ENCODE data around the gene RBSN. TPM values are rescaled to one million over a fixed set of nuclear protein-coding genes. Genes with fewer than 3 reads are reported as not detected.

RBSN gene
- total RNA-seq, 1 donor from 2014 or later, result 21.1 TPM

DNA sequence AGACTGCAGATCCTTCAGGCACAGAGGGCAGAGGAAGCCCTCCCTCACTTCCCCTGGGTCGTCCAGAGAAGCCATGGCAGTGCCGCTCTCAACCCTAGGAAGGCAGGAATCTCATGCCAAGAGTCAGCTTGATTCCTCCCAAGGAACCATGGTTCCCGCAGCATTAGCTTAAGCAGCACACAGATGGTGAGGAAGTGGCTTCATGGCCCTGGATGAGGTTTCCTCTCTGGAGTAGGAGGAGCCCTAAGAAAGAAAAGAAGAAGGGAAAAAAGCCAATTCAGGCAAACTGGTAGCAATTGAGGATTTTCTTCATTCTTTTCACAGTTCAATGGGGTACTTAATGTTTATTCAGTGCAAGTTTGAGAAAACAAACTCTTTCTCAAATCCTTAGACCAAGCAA lies 2.9 kb downstream of the RBSN start:
- Histone ChIP-seq H3K27me3 (ENCODE audit: control insufficient read depth, insufficient read depth, low read length) (no peaks in the 10 kb centered on the region), H3K4me3 (ENCODE audit: low read depth, low read length) (no peak overlapping the region), H3K36me3 (ENCODE audit: control insufficient read depth, insufficient read depth, low read length) (peaks cover 1% of the 10 kb centered on the region)
- DNase-seq (ENCODE audit: low read depth), result no peak
- TF ChIP-seq, protein P1, sequence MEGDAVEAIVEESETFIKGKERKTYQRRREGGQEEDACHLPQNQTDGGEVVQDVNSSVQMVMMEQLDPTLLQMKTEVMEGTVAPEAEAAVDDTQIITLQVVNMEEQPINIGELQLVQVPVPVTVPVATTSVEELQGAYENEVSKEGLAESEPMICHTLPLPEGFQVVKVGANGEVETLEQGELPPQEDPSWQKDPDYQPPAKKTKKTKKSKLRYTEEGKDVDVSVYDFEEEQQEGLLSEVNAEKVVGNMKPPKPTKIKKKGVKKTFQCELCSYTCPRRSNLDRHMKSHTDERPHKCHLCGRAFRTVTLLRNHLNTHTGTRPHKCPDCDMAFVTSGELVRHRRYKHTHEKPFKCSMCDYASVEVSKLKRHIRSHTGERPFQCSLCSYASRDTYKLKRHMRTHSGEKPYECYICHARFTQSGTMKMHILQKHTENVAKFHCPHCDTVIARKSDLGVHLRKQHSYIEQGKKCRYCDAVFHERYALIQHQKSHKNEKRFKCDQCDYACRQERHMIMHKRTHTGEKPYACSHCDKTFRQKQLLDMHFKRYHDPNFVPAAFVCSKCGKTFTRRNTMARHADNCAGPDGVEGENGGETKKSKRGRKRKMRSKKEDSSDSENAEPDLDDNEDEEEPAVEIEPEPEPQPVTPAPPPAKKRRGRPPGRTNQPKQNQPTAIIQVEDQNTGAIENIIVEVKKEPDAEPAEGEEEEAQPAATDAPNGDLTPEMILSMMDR (IDR thresholded peaks at IDR 0.05; ENCODE audit: insufficient read depth, low read length, poor library complexity, severe bottlenecking), result no peak

DNA sequence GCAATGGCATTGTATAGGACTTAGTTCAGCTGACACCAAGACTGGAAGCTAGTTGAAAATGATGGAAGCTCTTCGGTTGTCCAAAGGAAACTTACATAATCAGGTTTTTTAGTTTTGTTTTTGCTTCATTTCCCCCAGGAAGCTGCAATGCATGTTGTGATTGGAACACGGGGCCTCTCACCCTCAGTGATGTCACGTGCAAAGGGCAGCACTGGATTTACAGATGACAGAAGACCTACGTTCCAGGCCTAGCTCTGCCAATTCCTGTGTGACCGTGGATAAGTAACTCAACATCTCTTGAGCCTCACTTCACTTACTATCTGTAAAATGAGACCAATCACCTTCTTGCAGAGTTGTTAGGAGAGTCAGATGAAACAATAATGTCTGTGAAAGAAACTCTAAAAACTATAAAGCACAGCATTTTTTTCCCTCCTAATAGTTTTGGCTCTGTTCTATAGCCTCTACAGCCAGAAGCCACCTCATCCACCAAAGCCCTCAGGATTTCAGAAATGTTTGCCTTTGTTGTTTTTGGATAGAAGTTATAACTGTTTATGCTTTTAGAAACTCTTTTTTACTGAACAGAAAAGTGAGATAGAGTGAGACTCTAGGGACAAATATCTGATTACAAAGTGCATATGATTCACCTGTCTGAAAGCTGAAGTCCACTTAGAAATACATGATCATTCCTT lies 4.6 kb downstream of the RBSN start:
- no peak overlapping the region for H3K4me3 ChIP-seq (ENCODE audit: low read depth, low read length)
- H3K27me3 ChIP-seq (ENCODE audit: control insufficient read depth, insufficient read depth, low read length), result no peaks in the 10 kb centered on the region
- DNase-seq (ENCODE audit: low read depth), result no peak
- H3K36me3 ChIP-seq (ENCODE audit: control insufficient read depth, insufficient read depth, low read length), result peaks cover 1% of the 10 kb centered on the region
- TF ChIP-seq, protein P1 (IDR thresholded peaks at IDR 0.05; ENCODE audit: insufficient read depth, low read length, poor library complexity, severe bottlenecking), result no peak

DNA sequence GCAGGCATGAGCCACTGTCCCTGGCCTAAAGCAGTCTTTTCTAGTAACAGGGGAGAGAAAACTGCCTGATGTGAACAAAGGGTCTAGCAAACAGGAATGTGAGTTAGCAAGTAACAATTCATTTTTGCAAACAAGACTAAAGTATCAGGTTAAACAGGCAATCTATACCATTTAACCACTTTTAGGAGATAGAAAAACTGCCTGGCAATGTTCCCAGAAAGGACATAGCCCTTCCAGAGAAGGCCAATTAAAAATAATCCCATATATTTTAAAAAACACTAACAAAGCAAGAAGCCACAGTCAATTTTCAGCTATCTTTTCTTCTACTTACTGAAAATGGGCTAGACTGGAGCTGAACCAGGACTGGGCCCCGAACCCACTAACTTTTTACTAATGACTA lies 6.3 kb downstream of the RBSN start:
- no peak overlapping the region for H3K4me3 ChIP-seq (ENCODE audit: low read depth, low read length)
- no peak for DNase-seq (ENCODE audit: low read depth)
- H3K36me3 ChIP-seq (ENCODE audit: control insufficient read depth, insufficient read depth, low read length), result peaks cover 1% of the 10 kb centered on the region
- TF ChIP-seq, protein P1 (IDR thresholded peaks at IDR 0.05; ENCODE audit: insufficient read depth, low read length, poor library complexity, severe bottlenecking), result no peak
- H3K27me3 ChIP-seq (ENCODE audit: control insufficient read depth, insufficient read depth, low read length), result no peaks in the 10 kb centered on the region

DNA sequence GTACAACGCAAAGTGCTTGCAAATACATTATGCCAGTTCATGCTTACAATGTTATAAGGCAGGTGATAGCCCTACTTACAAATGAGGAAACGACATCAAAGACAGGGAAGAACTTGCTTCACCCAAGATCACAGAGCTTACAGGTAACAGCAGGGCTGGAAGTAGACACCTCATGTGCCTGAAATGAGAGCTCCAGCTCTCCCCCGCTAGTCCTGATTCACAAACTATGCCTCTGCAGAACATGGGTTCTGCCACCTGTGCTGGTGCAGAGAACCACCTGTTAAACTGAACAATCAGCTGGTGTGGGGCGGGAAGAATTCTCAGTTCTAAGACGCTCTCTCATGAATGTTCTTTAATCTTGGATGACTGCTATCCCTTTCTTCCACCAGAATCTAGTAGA lies 7.4 kb downstream of the RBSN start:
- H3K4me3 ChIP-seq (ENCODE audit: low read depth, low read length), result no peak overlapping the region
- H3K36me3 ChIP-seq (ENCODE audit: control insufficient read depth, insufficient read depth, low read length), result peaks cover 1% of the 10 kb centered on the region
- TF ChIP-seq, protein P1 (IDR thresholded peaks at IDR 0.05; ENCODE audit: insufficient read depth, low read length, poor library complexity, severe bottlenecking), result no peak
- no peak for DNase-seq (ENCODE audit: low read depth)
- H3K27me3 ChIP-seq (ENCODE audit: control insufficient read depth, insufficient read depth, low read length), result no peaks in the 10 kb centered on the region

DNA sequence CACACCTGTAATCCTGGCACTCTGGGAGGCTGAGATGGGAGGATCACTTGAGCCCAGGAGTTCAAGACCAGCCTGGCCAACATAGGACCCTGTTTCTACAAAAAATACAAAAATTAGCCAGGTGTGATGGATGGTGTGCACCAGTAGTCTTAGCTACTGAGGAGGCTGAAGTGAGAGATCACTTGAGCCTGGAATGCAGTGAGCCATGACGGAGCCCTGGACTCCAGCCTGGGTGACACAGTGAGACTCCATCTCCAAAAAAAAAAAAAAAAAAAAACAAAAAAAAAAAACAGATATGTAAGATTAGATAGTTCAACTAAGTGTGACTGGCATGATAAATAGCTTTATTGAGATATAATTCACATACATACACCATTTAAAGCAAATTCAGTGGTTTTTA lies 9.7 kb downstream of the RBSN start:
- TF ChIP-seq, protein P1 (IDR thresholded peaks at IDR 0.05; ENCODE audit: insufficient read depth, low read length, poor library complexity, severe bottlenecking), result no peak
- no peak for DNase-seq (ENCODE audit: low read depth)
- Histone ChIP-seq H3K27me3 (ENCODE audit: control insufficient read depth, insufficient read depth, low read length) (no peaks in the 10 kb centered on the region), H3K4me3 (ENCODE audit: low read depth, low read length) (no peak overlapping the region), H3K36me3 (ENCODE audit: control insufficient read depth, insufficient read depth, low read length) (no peaks in the 10 kb centered on the region)

DNA sequence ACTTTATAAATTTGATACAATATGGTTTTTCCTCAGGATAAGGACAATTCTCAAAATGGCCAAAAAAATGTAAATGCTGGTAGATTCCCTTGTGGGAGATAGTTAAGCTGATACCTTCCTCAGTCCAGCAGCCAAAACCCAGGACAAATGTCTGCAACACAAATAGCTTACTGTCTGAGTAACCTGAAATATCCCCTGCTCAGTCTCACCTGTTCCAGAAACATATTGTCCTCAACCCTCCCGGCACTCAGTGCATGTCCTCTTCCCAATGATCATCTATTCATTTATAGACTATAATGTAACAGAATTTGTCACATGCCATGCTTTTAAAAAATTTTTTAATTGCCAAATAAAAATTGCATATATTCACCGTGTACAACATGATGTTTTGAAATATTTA lies 12.2 kb downstream of the RBSN start:
- Histone ChIP-seq H3K27me3 (ENCODE audit: control insufficient read depth, insufficient read depth, low read length) (no peaks in the 10 kb centered on the region), H3K4me3 (ENCODE audit: low read depth, low read length) (no peak overlapping the region), H3K36me3 (ENCODE audit: control insufficient read depth, insufficient read depth, low read length) (no peaks in the 10 kb centered on the region)
- TF ChIP-seq, protein P1 (IDR thresholded peaks at IDR 0.05; ENCODE audit: insufficient read depth, low read length, poor library complexity, severe bottlenecking), result no peak
- DNase-seq (ENCODE audit: low read depth), result no peak
